B cell (primary cell): ENCODE results near the gene FREM2. TPM values are rescaled to one million over a fixed set of nuclear protein-coding genes. Genes with fewer than 3 reads are reported as not detected.

Experiments
- ATAC-seq: fragments of 200-7000 bp; cut with Tn5 transposase; one replicate; pipeline ENCODE4 v1.10.0; 2021; ENCODE audit warnings: low read depth, mild to moderate bottlenecking, moderate number of reproducible peaks, moderate library complexity
- CTCF ChIA-PET: fragments of 350-600 bp; sonication (Branson Sonifier 250); formaldehyde crosslinking; loops from one replicate; lab custom pipeline; 2021; ENCODE audit warnings: antibody characterized with exemption, inconsistent platforms; lab: Charles Lee
- POLR2A ChIA-PET: fragments of 350-600 bp; sonication (Branson Sonifier 250); formaldehyde crosslinking; loops from one replicate; lab custom pipeline; 2021; ENCODE audit warnings: antibody characterized with exemption; lab: Charles Lee
- DNase-seq: peaks from one replicate; pipeline ENCODE4 v3.0.0; 2013
- H2AFZ ChIP-seq: 2 replicates; pipeline ENCODE4 v1.6.1; 2012; ENCODE audit warnings: mild to moderate bottlenecking, low read depth, low read length; ENCODE audit not compliant: insufficient read depth, poor library complexity, severe bottlenecking
- H3K27ac ChIP-seq, 2 donors: 1 replicate in 1 of 2; 2 replicates in 1 of 2; pipeline ENCODE4 v1.5.1; 2012 to 2013; ENCODE audit warnings: low read length in 2 of 2, mild to moderate bottlenecking in 2 of 2, moderate library complexity in 1 of 2
- H3K27me3 ChIP-seq, 4 experiments: fragments of 200-600 bp in 1 of 4; sonication (generic) in 1 of 4; replicated peaks in 1 of 4; 1 replicate in 2 of 4; 2 replicates in 2 of 4; pipeline versions ENCODE4 v1.6.1 to v1.7.0; 2013 to 2016; ENCODE audit warnings: low read length in 3 of 4, mild to moderate bottlenecking in 2 of 4, mixed read lengths in 1 of 4, moderate library complexity in 1 of 4; ENCODE audit not compliant: insufficient read depth in 4 of 4, control insufficient read depth in 3 of 4; ENCODE audit errors: control extremely low read depth in 1 of 4
- H3K36me3 ChIP-seq, 2 experiments: replicated peaks in 1 of 2; 1 replicate in 1 of 2; 2 replicates in 1 of 2; pipeline versions ENCODE4 v1.6.1 to v1.7.1; 2013; ENCODE audit warnings: low read length in 1 of 2; ENCODE audit not compliant: insufficient read depth in 2 of 2, control insufficient read depth in 1 of 2; ENCODE audit errors: control extremely low read depth in 1 of 2, extremely low read depth in 1 of 2
- H3K4me1 ChIP-seq, 2 donors: fragments of 200-600 bp in 1 of 2; sonication (generic) in 1 of 2; 1 replicate in 1 of 2; 2 replicates in 1 of 2; pipeline versions ENCODE4 v1.5.1 to v1.6.1; 2013 to 2017; ENCODE audit warnings: low read length in 2 of 2; ENCODE audit not compliant: control insufficient read depth in 2 of 2, insufficient read depth in 2 of 2
- H3K4me2 ChIP-seq: replicated peaks from 2 replicates; pipeline ENCODE3; 2012; ENCODE audit warnings: mild to moderate bottlenecking, low read depth, low read length; ENCODE audit not compliant: poor library complexity, severe bottlenecking
- H3K4me3 ChIP-seq, 5 experiments: fragments of 200-600 bp in 1 of 5; sonication (generic) in 1 of 5; 1 replicate in 3 of 5; 2 replicates in 2 of 5; pipeline versions ENCODE4 v1.5.1 to v1.7.0; 2011 to 2016; ENCODE audit warnings: low read length in 4 of 5, mild to moderate bottlenecking in 4 of 5, low read depth in 2 of 5, control low read depth in 1 of 5, moderate library complexity in 1 of 5; ENCODE audit not compliant: insufficient read depth in 1 of 5; ENCODE audit errors: control extremely low read depth in 1 of 5, extremely low read depth in 1 of 5
- H3K79me2 ChIP-seq: fragments of 200-600 bp; sonication (generic); one replicate; pipeline ENCODE4 v1.6.0; 2016; ENCODE audit warnings: low read length; ENCODE audit not compliant: control insufficient read depth, insufficient read depth
- H3K9ac ChIP-seq: fragments of 200-600 bp; sonication (generic); 2 replicates; pipeline ENCODE4 v1.6.1; 2017; ENCODE audit warnings: mild to moderate bottlenecking, low read length, moderate library complexity
- H3K9me3 ChIP-seq, 3 donors: one replicate each; pipeline versions ENCODE4 v1.6.1 to v1.7.1; 2013; ENCODE audit warnings: low read length in 2 of 3; ENCODE audit not compliant: control insufficient read depth in 2 of 3, insufficient read depth in 1 of 3; ENCODE audit errors: control extremely low read depth in 1 of 3
- H4K20me1 ChIP-seq: 2 replicates; pipeline ENCODE4 v1.6.0; 2012; ENCODE audit warnings: mild to moderate bottlenecking, low read length; ENCODE audit not compliant: insufficient read depth, control insufficient read depth, poor library complexity, severe bottlenecking
- H3K27ac Mint-ChIP-seq: one replicate; pipeline ENCODE4 v1.8.0; 2021; ENCODE audit warnings: mixed read lengths
- H3K27me3 Mint-ChIP-seq: one replicate; pipeline ENCODE4 v1.8.0; 2021; ENCODE audit warnings: mixed read lengths
- H3K4me1 Mint-ChIP-seq: one replicate; pipeline ENCODE4 v1.8.0; 2021; ENCODE audit warnings: mixed read lengths
- H3K4me3 Mint-ChIP-seq: one replicate; pipeline ENCODE4 v1.8.0; 2021; ENCODE audit warnings: mixed read lengths
- H3K9me3 Mint-ChIP-seq: one replicate; pipeline ENCODE4 v1.8.0; 2022; ENCODE audit warnings: mixed read lengths; ENCODE audit not compliant: insufficient read depth
- CTCF ChIP-seq: fragments of 200-600 bp; IDR thresholded peaks from one replicate; pipeline ENCODE4 v1.8.0; 2022; ENCODE audit warnings: antibody characterized with exemption, mild to moderate bottlenecking
- EZH2 ChIP-seq: IDR thresholded peaks from 2 replicates; pipeline ENCODE4 v1.6.1; 2012; ENCODE audit warnings: borderline replicate concordance, low read depth, mild to moderate bottlenecking, moderate library complexity, low read length; ENCODE audit not compliant: insufficient read depth, poor library complexity, severe bottlenecking
- WGBS: methylation state at CpG from one replicate; pipeline ENCODE4 v1.1.5; 2013; ENCODE audit warnings: missing lambda C conversion rate; ENCODE audit not compliant: insufficient coverage; 5-methylcytosine and 5-hydroxymethylcytosine counted together
- intact Hi-C: fragments of 100-400 bp; cut with micrococcal nuclease; formaldehyde crosslinking; loops from one replicate; pipeline ENCODE4 v1.10.0; 2022
- polyA plus RNA-seq: library from polyadenylated mRNA; depleted of rRNA; stranded (reverse); fragments of >200 nt; gene quantifications from 2 replicates; pipeline ENCODE4 v1.2.3, GENCODE V29; 2012
- total RNA-seq, 2 donors: library from RNA; stranded (reverse); fragments of 120-200 nt in 1 of 2; gene quantifications; 1 replicate in 1 of 2; 2 replicates in 1 of 2; pipeline versions ENCODE4 v1.2.3 to v1.2.4, GENCODE V29; 2013 to 2022

The FREM2 gene
- total and polyA plus RNA-seq, 2 donors (not counting 1 experiment from before 2014, with no cell fraction given), result not detected

- H3K36me3 ChIP-seq, result no peaks in the 10 kb centered on the region
- CTCF ChIA-PET, result no interaction called here
- POLR2A ChIA-PET, result no interaction called here
These were observed 90.7 kb downstream of the FREM2 start for GRCh38 chr13:38777347-38778119.

More at GRCh38 chr13:38777347-38778119, 90.7 kb downstream of the FREM2 start:
- H3K4me3 Mint-ChIP-seq, result no peak overlapping the region
- H3K9me3 Mint-ChIP-seq, result peaks cover 5% of the 10 kb centered on the region
- Histone ChIP-seq H4K20me1 (no peaks in the 10 kb centered on the region), H3K4me2 (no peak overlapping the region), H3K4me3 (no peak overlapping the region), H2AFZ (no peak overlapping the region), H3K9ac (no peak overlapping the region), H3K79me2 (no peaks in the 10 kb centered on the region), H3K27me3 (no peaks in the 10 kb centered on the region), H3K4me1 (no peaks in the 10 kb centered on the region), H3K9me3 (peaks cover 0 to 3% (median 2%) of the 10 kb centered on the region in 3 donors), H3K27ac (no peak overlapping the region)
- TF ChIP-seq CTCF (no peak), EZH2 (no peak)
- H3K27ac Mint-ChIP-seq, result no peak overlapping the region
- ATAC-seq, result no peak
- no CpG with 5 or more reads among the region's 6 CpGs for WGBS
- no peaks in the 10 kb centered on the region for H3K4me1 Mint-ChIP-seq
- intact Hi-C loops, result no loop called here
- H3K27me3 Mint-ChIP-seq, result no peaks in the 10 kb centered on the region
- DNase-seq, result no peak
